Stimulated activated CD8-positive, alpha-beta memory T cell treated with anti-CD3 and anti-CD28 coated beads, Interleukin-12 subunit alpha, Interleukin-12 subunit beta, amount 100 ng/mL, for 24 hours (primary cell): ENCODE data around the gene AP3S2.
"Not testable (repeated sequence)": the region's sequence is repeated elsewhere in the genome, so short reads cannot be mapped to it uniquely, and the experiment has no call there.

Experiments
- DNase-seq: peaks from one replicate; pipeline ENCODE4 v3.0.0-alpha.2; 2020; ENCODE audit errors: extremely low read depth

AP3S2 gene

DNA sequence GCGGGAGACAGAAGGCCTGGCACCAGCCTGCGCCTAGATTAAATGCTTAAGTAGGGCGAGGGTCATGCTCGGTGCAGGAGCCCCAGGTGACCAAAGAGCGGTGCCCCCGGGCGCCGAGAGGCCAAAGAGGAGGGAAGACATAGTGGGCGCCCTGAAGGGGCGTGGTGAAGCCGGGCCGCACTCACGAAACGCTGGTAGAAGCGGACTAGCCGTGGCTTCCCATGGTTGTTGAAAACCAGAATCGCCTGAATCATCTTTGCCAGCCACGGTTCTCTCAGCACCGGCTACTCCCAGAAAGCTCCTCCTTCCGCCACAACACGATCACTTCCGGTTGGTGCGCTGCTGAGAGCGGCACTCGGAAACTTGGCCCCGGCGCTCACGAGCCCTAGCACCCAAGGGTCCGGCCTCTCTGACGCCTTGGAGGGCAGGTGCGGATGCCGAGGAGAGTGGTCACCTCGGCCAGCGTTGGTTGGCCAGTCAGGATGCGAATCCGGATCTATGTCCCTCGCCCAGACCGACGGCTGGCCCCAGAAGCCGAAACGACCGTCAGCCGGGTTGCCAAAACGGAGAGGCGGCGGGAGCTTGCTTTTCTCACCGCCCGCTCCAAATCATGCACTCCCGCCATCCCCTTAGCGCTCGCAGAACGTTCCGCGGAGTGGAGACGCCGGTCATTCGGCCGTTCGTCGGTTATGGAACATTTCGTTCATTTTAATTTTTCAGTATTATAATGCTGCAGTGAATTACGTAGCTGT is at the start of gene AP3S2:
Gene AP3S2 (minus strand): TSS at position 299 of the 752 bp plus-strand sequence. CDS start 45 bp downstream, at position 254.
- peak; percentile 72 for DNase-seq

DNA sequence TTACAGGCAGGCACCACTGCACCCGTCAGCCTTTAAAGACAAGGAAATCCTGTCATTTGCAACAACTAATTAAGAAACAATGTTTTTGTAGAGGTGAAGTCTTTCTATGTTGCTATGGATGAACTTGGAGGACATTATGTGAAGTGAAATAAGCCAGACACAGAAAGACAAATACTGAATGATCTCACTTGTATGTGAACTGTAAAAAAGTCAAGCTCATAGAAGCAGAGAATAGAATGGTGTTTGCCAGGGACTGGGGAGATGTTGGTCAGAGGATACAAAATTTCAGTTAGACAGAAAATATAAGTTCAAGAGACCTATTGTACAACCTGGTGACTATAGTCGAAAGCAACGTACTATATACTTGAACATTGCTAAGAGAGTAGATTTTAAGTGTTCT is 46.1 kb upstream of the AP3S2 start:
- DNase-seq, result no peak

DNA sequence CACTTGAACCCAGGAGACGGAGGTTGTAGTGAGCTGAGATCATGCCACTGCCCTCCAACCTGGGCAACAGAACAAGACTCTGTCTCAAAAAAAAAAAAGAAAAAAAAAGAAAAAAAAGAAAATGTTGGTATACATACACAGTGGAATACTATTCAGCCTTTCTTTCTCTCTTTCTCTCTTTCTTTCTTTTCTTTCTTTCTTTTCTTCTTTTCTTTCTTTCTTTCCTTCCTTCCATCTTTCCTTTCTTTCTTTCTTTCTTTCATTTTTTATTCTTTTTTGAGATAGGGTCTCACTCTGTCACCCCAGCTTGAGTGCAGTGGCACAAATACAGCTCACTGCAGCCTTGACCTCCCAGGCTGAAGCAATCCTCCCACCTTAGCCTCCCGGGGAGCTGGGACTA is 45.6 kb upstream of the AP3S2 start:
- not testable (repeated sequence) for DNase-seq

DNA sequence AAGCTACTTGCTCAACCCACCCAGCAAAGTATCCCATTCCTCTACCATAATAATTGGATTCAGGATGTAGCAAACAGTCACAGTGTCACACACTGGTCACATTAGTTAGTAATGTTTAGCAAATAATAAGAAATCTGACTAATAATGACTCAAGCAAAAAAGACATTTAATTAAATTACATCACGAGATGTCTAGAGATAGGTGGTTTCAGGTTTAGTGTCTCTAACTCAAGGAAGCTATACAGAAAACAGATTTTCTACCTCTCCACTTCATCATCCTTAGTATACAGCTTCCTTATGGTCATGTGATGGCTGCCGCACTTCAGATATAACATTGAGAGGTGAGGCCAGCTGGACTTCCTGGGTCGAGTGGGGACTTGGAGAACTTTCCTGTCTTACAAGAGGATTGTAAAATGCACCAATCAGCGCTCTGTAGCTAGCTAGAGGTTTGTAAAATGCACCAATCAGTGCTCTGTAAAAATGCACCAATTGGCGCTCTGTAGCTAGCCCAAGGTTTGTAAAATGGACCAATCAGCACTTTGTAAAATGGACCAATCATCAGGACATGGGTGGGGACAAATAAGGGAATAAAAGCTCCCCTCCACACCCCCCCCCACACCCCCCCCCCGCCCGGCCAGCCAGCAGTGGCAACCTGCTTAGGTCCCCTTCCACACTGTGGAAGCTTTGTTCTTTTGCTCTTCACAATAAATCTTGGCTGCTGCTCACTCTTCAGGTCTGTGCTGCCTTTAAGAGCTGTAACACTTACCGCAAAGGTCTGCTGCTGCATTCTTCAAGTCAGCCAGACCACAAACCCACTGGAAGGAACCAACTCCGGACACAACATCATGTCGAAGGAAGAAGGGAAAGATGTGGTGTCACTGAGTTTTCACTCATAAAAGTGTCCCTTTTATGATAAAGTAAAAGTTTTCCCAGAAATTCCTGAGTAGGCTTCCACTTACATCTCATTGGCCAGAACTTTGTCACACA is 43.9 kb upstream of the AP3S2 start:
- no peak for DNase-seq

DNA sequence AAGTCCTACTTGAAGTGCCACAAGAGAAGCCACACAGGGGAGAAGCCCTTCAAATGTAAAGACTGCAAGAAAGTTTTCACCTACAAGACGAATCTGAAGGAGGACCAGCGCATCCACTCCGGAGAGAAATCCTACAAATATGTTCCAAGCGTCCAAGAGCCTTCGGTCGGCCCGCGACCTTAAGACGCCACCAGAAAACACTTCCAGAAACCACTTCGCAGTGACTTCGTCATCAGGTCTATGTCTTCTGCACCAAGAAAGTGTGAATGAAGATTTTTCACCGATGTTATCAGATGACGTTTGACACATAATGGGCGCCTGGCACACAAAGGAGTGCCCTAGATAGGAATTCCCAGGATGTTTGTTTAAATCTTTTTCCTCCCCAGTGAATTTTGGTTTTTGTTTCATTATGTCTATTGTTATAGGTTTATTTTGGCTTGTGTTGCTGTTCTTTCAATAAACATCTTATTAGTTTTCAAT is 43.0 kb upstream of the AP3S2 start:
- DNase-seq, result no peak

DNA sequence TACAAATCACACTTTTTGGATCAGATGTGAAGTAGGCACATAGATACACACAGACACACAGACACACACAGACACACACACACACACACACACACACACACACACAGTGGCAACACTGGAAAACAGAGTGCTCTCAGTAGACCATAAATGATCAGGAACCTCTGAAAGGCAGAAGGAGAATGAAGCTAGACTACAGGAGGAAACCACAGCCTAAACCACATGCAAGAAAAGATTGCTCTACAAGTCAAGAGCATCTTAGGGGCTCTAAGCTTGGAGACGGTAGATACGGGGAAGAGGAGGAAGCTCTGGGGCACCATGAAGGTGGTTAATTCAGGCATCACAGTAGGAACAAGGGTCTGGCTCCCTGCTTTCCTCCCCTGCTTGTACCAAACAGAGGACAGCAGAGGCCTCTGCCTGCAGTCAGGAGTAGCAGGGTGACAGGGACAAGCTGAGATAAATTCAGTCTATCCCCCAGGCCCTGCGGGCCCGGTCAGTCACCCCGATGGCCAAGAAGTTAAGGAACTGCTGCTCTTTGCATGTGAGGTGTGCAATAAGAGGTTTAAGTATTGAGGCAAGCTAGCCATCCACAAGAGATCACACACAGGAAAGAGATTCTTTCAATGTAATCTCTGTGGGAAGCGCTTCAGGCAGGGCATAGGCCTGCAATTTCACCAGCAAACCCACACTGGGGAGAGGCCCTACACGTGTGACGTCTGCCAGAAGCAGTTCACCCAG is 42.4 kb upstream of the AP3S2 start:
- DNase-seq, result no peak

DNA sequence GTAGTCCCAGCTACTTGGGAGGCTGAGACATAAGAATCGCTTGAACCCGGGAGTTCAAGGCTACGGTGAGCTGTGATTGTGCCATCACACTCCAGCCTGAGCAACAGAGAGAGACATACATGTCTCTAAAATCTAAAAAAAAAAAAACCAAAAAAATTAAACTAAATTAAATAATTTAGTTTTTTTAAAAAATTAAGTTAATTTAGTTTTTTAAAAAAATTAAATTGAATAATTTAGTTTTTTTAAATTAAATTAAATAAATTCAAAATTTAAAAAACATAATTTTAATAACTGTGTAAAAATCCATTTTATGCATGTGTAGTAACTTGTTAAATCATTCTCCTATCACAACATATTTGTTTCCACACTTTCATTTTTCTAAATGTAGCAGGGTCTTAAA is 39.1 kb upstream of the AP3S2 start:
- no peak for DNase-seq

DNA sequence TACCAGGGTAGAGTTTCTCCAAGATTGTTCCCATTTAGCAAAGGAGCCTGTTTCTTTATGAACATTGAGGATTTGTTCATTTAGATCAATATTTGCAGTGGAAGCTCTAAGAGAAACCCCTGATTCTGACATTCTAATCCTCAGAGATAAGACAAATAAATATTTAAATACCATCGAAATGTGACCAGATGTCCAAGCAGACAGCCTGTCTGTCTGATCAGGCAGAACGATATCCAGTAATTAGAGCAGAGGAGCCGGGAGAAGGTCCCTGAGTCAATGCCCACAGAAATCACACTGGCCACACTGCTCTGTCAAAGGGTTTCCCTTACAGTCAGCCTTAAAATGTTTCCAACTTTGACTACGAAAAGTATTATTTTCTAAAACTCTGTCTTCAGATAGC is 34.6 kb upstream of the AP3S2 start:
- no peak for DNase-seq

DNA sequence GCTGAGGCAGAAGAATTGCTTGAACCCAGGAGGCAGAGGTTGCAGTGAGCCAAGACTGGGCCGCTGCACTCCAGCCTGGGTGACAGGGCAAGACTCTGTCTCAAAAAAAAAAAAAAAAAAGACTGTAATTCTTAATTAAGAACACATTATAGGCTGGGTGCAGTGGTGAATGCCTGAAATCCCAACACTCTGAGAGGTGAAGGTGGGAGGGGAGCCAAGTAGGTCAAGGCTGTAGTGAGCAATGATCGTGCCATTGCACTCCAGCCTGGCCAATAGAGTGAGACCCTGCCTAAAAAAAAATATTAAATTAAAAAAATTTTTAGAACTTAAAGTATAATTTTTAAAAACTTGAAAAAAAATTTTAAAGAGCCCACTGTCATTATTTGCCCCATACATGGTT is 32.4 kb upstream of the AP3S2 start:
- no peak for DNase-seq

DNA sequence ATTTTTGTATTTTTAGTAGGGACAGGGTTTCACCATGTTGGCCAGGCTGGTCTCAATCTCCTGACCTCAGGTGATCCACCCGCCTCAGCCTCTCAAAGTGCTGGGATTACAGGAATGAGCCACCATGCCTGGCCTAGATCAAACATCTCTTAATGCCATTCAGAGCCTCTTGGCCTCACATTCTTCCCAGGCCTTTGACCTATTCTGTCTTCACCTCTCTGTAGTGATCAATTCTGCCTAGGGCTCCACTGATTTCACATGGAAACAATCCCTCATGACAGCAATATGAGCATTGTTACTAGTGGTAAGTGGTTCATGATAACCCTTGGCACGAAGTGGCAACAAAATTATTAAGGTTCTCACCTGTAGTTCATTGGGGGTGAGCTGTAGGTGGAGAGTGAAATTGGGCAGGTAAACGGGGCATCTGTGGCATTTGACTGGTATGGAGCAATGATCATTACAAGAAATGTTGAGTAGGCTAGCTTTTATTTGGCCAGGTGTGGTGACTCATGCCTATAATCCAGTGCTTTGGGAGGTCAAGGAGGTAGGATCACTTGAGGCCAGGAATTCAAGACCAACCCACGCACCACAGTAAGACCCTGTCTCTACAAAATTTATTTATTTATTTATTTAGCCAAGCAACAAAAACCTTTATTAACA is 23.8 kb upstream of the AP3S2 start:
- DNase-seq, result no peak

DNA sequence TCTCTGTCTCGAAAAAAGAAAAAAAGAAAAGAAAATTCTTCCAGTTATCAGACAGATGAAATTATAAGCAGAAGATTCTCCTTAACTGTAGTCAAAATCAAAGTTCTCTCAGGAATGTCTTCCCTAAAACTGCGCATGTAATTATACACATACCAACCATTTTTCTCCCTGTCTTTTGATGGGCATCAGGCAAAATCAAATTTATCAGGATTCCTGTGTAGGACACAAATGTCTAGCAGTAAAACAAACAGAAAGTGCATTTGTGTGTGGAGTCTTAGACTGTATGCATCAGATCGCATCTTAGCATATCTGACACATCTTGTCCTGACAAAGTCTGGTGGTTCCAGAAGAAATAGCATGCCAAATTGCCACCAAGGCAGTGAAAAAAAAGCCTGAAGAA is 22.9 kb upstream of the AP3S2 start:
- DNase-seq, result no peak

DNA sequence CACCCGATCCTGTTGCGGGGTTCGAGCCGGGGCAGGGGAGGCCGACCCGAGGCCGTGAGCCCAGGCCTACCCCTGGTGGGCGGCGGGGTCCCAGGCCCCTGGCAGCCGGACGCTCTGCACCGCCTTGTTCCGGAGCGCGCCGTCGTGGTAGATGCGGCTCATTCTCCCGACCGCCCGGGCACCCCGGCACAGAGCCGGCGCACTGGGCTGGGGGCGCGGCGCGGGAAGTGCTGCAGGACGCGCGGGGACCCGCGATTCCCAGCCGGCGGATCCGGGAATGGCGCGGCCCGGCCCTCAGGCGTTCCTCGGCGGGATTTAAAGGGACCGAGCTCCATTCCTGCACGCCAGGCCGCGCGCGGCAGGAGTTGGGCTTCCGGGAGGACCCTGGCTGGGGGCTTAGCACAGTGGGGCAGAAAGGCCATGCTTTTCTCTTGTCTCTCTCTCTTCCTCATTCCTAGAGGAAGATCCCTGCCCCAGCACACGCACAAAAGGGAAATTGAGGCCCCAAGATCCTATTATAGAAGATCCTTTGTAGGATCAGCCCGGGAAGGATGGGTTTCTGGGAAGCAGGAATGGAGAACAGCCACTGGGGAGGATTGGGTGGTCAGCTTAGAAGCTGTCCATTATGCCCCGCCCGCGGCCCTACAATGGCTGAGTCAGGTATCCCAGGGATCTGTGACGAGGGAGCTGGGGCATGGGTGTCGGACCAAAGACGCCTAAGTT is 19.0 kb upstream of the AP3S2 start, which contains the start of gene ARPIN:
Gene ARPIN (minus strand): TSS at position 279 of the 723 bp plus-strand sequence. CDS start 117 bp downstream, at position 162.
- no peak for DNase-seq

DNA sequence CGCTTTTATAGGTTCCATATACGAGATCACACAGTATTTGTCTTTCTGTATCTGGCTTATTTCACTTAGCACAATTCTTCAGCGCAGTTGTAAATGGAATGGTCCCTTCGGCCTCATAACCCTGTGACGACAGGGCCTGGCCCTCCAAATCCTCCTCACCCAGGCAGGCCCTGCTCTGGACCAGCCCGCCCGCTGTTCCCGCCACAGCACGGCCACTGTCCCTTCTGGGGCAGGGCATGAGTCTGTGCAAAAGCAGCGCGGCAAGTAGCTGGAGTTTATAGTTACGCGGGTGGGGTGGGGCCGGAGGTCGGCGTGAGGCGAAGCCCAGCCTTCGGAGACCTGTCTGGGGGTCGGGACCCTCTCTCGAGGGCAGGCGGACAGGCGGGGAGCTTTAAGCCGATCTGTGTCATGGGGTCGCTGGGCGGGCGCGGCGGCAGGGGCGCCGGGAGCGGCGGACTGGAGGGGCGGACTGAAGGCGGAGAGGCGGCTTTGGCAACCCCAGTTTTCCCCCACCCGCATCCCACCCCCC is 18.4 kb upstream of the AP3S2 start:
- no peak for DNase-seq

DNA sequence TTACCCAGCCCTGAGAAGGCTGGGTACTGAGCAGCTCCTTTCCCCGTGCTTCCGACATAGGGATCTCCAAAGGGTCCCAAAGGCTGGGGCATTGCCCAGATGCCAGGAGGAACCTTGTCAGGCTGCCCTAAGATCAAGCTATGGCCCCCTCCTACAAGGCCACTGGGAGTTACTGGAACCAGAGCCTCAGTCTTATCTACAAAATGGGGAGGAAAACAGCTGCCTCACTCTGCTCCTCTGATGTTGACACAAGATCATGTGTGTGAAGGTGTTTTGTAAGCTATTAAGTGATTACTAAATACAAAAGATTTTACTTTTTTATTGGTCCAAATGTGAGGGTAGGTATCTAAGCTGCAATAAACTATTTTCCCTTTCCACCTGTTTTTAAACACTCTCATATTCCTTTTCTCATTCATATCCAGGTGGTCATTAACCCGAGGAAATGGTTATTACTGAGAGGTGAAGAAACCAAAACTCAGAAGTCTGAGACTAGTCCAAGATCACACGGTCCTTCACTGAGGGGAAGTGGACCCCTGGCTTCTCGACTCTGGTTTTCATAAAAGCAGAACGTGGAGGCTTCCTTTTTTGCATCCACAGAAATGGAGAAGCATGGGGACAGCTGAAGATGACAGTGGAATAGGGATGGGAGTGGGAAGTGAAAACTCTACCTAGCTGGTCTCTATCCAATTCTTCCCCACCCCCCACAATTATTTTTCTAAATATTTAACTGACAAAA is 17.3 kb upstream of the AP3S2 start:
- DNase-seq, result no peak

DNA sequence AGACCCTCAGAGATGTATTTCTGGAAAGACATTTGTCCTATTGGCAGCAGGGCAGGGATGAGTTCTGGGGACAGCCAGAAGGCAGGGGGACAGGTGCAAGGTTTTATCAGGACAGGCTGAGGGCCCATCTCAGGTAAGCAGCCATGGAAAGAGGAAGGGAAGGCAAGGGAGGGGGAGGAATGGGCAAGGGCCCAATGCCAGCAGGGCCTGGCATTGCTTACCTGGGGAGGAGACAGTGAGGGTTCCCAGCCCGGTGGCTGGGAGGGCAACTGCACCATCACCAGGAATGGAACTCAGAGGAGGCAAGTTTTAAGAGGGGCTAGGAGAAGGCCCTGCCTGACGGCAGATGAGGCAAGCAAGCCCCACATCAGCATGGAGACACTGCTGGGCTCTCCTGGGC is 15.8 kb upstream of the AP3S2 start:
- no peak for DNase-seq

DNA sequence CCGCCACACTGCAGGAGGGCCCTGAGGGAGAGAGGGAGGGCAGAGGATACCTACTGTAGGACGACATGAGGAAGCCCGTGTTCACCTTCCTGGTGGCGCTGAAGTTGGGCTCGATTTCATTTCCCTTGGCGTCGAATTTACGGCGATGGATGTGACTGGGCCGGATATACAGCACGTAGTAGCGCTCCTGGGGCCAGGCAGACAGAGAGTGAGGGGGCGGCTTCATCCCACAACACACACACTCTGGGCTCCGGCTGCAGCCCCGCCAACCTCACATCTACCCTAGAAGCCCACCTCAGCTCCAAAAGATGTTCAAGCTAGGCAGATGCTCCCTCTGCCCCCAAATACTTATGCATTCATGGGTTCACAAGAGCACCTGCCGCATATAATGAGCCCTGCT is 14.4 kb upstream of the AP3S2 start:
- DNase-seq, result no peak

DNA sequence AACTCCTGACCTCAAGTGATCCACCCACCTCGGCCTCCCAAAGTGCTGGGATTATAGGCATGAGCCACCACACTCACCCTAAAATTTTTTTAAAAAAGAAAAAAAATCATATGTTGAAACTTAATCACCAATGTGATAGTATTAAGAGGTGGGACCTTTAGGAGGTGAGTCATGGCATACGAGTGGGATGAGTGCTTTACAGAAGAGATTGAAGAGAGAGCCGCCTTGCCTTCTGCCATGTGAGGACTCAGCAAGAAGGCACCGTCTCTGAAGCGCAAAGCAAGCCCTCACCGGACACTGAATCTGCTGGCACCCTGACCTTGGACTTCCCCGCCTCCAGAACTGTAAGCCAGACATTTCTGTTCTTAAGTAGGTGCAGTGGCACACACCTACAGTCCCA is 13.5 kb upstream of the AP3S2 start:
- DNase-seq, result no peak

DNA sequence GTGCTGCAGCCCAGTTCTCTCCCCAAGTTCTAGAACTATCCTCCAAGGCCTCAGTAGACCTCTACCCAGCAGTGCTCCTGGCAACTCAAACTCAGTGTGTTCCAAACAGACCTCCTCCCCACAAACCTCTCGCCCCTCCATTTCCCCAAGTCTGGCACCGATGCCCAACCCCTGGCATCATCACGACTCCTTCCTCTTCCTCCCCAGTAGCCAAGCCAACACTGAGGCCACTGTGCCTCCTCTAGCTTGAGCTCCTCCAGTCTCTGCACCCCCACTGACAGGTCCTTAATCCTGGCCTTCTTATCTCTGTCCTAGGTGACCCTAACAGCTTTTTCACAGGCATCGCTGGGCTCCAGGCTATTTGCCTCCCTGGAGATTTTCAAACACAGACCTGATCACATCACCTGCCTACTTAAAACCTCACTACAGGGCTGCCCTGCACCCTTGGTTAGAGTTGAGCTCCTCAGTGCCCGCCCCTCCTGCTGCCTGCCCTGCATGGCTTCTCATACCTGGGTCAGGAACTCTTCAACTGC is 12.1 kb upstream of the AP3S2 start:
- DNase-seq, result no peak

DNA sequence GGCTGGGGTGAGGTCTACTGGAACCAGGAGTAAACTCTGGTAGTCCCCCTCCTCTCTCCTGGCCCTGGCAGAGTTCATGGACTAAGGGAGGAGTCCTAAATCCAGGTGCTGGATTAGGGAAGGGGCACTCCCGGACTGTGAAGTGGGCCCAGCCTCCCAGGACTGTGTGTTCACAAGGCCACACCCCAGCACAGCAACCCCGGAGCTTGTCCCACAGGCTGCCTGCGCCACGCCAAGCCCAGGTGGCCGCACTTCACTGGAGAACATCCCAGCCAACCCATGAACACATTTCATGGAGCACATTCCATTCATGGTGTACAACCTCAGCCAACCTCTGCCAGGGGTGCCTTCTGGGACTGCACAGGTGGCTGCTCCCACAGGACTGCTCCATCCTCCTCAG is 10.7 kb upstream of the AP3S2 start:
- no peak for DNase-seq

DNA sequence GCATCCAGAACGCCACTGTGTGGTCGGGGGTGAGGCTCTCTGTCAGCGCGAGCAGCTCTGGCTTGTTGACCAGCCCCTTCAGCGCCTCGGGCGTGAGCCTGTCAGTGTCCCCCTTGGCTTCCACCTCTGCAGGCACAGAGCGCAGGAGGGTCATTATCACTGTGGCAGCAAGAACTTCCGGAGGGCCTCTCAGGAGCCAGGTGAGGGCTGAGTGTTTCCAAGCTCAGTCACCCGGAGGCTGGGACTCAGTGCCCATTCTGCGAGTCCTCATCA is 10.0 kb upstream of the AP3S2 start:
- DNase-seq, result no peak
